ENCODE measurements around the gene CABP7.

Gene CABP7

DNA sequence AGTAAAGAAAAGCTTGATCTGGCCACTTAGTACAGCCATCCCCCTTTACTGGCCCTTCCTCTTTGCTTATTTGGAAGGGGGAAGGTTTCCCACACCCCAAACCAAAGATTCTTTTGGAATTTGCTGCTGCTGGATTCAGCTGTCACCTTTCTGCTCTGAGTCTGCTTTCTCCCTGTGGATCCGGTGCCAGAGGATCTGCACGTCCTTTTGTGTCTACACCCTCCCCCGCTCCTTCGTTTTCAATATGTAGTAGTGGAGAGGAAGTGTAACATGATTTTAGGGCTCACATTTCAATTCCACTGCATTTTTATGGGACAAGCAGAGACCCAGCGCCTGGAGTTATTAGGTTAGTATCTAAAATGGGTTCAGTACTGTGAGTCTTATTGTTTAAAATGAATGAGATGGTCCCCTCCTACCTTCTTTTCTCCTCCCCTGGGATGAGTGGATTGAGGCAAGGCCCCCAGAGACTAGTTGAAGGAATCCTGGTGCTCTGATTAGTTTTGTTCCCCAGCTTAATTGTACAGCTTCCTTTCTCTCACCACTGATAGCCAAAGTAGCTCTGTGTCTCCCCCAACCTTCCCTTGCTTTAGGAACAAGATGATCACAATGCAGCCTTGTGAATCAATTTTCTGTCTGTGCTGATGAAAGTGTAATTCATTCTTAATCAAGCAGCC is 30.5 kb upstream of the CABP7 start:
- Histone ChIP-seq H3K4me3 (ENCODE audit: insufficient read length, low read depth) (no peak overlapping the region), H3K4me1 (ENCODE audit: insufficient read depth, insufficient read length) (peaks cover 28% of the 10 kb centered on the region), H3K36me3 (ENCODE audit: insufficient read depth, insufficient read length, low read length) (peaks cover 11% of the 10 kb centered on the region), H3K9ac (ENCODE audit: insufficient read length, low read depth) (no peak overlapping the region), H3K9me3 (ENCODE audit: insufficient read depth, low read length) (no peaks in the 10 kb centered on the region), H3K27me3 (ENCODE audit: insufficient read depth, insufficient read length) (no peaks in the 10 kb centered on the region)
- no peak for TF ChIP-seq ZNF274 (IDR thresholded peaks at IDR 0.05; ENCODE audit: low read depth, low read length)
- TF ChIP-seq SUZ12 (IDR thresholded peaks at IDR 0.05; ENCODE audit: extremely low read depth, insufficient read depth, insufficient read length): no peak
- TF ChIP-seq YY1 (IDR thresholded peaks at IDR 0.05; ENCODE audit: insufficient read depth, insufficient read length): no peak
- no peak for DNase-seq (ENCODE audit: low read depth, low spot score)

DNA sequence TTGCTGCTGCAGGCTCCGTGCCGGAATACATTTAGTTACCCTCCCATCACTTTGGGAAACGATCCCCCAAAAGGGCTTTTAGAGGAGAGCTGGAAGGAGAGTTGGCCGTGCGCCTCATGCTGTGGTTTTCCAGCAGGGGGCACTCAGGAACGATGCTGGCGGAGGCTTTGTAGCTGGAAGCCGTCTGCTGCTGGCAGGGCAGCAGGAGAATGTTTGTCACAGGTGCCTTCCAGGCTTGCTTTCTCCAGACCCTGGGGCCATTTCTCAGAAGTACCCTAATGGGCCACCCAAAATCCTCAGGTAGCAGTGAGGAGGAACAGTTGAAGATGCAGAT is 30.0 kb upstream of the CABP7 start:
- Histone ChIP-seq H3K4me3 (ENCODE audit: insufficient read length, low read depth) (no peak overlapping the region), H3K27me3 (ENCODE audit: insufficient read depth, insufficient read length) (no peaks in the 10 kb centered on the region), H3K9me3 (ENCODE audit: insufficient read depth, low read length) (no peaks in the 10 kb centered on the region), H3K4me1 (ENCODE audit: insufficient read depth, insufficient read length) (peaks cover 28% of the 10 kb centered on the region), H3K36me3 (ENCODE audit: insufficient read depth, insufficient read length, low read length) (peaks cover 12% of the 10 kb centered on the region), H3K9ac (ENCODE audit: insufficient read length, low read depth) (no peak overlapping the region)
- TF ChIP-seq SUZ12 (IDR thresholded peaks at IDR 0.05; ENCODE audit: extremely low read depth, insufficient read depth, insufficient read length): no peak
- peak; percentile 38 for DNase-seq (ENCODE audit: low read depth, low spot score)

DNA sequence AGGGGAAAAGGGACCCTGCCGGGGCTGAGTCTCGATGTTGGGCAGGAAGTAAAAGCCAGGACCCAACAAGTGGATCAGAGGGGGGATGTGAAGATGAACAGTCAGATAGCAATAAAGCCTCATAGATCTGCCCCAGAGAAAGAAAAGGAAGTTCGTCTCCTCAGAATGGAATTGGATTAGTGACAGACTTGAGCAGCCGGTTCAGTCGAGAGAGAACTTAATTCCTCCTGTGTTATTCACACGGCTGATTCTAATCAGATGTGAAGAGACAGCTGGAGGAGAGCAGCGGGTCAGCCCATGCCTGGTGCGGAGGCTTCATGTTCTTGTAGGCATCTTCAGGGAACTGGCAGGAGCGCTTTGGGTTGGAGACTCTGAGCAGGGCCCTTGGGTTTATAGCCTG is 29.3 kb upstream of the CABP7 start:
- Histone ChIP-seq H3K27me3 (ENCODE audit: insufficient read depth, insufficient read length) (no peaks in the 10 kb centered on the region), H3K4me3 (ENCODE audit: insufficient read length, low read depth) (no peak overlapping the region), H3K9ac (ENCODE audit: insufficient read length, low read depth) (no peak overlapping the region), H3K4me1 (ENCODE audit: insufficient read depth, insufficient read length) (peaks cover 28% of the 10 kb centered on the region), H3K9me3 (ENCODE audit: insufficient read depth, low read length) (no peaks in the 10 kb centered on the region), H3K36me3 (ENCODE audit: insufficient read depth, insufficient read length, low read length) (peaks cover 18% of the 10 kb centered on the region)
- no peak for DNase-seq (ENCODE audit: low read depth, low spot score)
- TF ChIP-seq YY1 (IDR thresholded peaks at IDR 0.05; ENCODE audit: insufficient read depth, insufficient read length) (no peak), SUZ12 (IDR thresholded peaks at IDR 0.05; ENCODE audit: extremely low read depth, insufficient read depth, insufficient read length) (no peak), ZNF274 (IDR thresholded peaks at IDR 0.05; ENCODE audit: low read depth, low read length) (no peak)

DNA sequence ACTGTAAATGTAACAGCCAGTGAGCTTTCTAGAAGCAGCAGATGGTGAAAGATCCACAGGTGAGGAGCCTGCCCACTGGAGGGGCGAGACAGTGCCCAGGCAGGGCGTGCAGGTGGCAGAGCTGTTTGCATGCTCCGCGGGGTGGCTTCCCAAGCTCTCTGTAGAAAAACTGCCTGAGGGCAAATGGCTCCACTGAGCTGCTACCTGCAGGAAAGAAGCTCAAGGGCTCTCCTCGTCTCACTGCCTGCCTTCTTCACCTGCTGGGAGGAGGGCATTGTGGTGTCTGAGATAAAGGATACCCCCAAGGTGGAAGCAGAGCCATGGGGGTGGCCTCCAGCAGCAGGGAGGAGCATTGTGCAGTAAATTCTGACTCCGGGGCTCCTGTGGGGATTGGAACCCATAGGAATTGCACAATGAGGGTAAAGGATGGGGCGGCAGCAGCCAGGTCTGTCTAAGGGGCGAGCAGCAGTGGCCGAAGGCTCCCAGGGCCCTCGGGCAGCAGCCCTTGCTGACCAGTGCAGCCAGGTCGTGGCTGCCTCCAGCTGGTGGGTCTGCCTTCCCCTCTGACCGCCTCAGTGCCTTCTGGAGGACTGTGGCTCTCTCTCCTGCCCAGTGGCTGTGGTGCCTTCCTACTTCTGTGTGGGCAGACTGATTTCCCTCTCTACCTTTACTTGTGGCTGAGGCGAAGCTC is 28.0 kb upstream of the CABP7 start:
- no peak overlapping the region for H3K4me3 ChIP-seq (ENCODE audit: insufficient read length, low read depth)
- H3K4me1 ChIP-seq (ENCODE audit: insufficient read depth, insufficient read length): peaks cover 28% of the 10 kb centered on the region
- no peaks in the 10 kb centered on the region for H3K9me3 ChIP-seq (ENCODE audit: insufficient read depth, low read length)
- peak overlapping the region; percentile 39 for H3K9ac ChIP-seq (ENCODE audit: insufficient read length, low read depth)
- no peaks in the 10 kb centered on the region for H3K27me3 ChIP-seq (ENCODE audit: insufficient read depth, insufficient read length)
- TF ChIP-seq ZNF274 (IDR thresholded peaks at IDR 0.05; ENCODE audit: low read depth, low read length) (no peak), YY1 (IDR thresholded peaks at IDR 0.05; ENCODE audit: insufficient read depth, insufficient read length) (no peak), SUZ12 (IDR thresholded peaks at IDR 0.05; ENCODE audit: extremely low read depth, insufficient read depth, insufficient read length) (no peak)
- no peak for DNase-seq (ENCODE audit: low read depth, low spot score)
- peaks cover 19% of the 10 kb centered on the region for H3K36me3 ChIP-seq (ENCODE audit: insufficient read depth, insufficient read length, low read length)

DNA sequence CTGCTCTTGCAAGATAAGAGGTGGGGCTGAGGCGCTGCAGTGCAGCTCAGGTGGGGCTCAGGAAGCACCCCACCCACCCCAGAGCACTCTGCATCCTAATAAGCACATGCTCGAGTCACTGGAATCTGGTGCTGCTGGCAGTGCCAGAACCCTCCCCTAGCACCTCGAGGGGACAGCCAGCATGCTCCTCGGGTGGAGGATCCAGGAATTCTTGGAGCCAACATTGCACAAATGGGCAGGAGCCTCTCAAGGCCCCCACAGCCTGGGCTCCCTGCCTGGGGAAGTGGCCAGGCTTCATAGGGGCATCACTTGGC is 27.5 kb upstream of the CABP7 start:
- Histone ChIP-seq H3K9ac (ENCODE audit: insufficient read length, low read depth) (peak overlapping the region; percentile 39), H3K9me3 (ENCODE audit: insufficient read depth, low read length) (no peaks in the 10 kb centered on the region), H3K4me3 (ENCODE audit: insufficient read length, low read depth) (no peak overlapping the region), H3K27me3 (ENCODE audit: insufficient read depth, insufficient read length) (no peaks in the 10 kb centered on the region), H3K36me3 (ENCODE audit: insufficient read depth, insufficient read length, low read length) (peaks cover 17% of the 10 kb centered on the region), H3K4me1 (ENCODE audit: insufficient read depth, insufficient read length) (peaks cover 28% of the 10 kb centered on the region)
- no peak for DNase-seq (ENCODE audit: low read depth, low spot score)
- TF ChIP-seq SUZ12 (IDR thresholded peaks at IDR 0.05; ENCODE audit: extremely low read depth, insufficient read depth, insufficient read length): no peak
- TF ChIP-seq ZNF274 (IDR thresholded peaks at IDR 0.05; ENCODE audit: low read depth, low read length): no peak
- TF ChIP-seq YY1 (IDR thresholded peaks at IDR 0.05; ENCODE audit: insufficient read depth, insufficient read length): no peak

DNA sequence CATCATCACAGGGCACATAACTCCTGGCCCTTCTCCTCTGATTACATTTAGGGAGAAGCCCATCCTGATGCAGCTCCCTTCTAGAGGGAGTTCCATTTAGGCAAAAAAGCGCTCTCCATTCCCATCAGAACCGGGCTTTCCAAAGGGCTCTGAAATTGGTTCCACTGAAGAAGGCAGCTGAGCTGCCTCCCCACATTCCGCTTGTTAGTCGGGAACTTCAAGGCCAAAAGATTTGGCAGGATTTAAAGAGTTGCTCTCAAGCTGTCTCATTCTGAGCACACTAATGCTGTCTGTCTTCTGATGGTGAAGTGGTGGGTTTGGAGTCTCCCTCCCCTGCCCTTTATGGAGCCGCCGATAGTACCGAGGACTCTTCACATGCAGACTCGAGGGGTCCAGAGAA is 26.6 kb upstream of the CABP7 start:
- peaks cover 20% of the 10 kb centered on the region for H3K36me3 ChIP-seq (ENCODE audit: insufficient read depth, insufficient read length, low read length)
- TF ChIP-seq ZNF274 (IDR thresholded peaks at IDR 0.05; ENCODE audit: low read depth, low read length): no peak
- TF ChIP-seq SUZ12 (IDR thresholded peaks at IDR 0.05; ENCODE audit: extremely low read depth, insufficient read depth, insufficient read length): no peak
- no peak for TF ChIP-seq YY1 (IDR thresholded peaks at IDR 0.05; ENCODE audit: insufficient read depth, insufficient read length)
- DNase-seq (ENCODE audit: low read depth, low spot score): no peak

DNA sequence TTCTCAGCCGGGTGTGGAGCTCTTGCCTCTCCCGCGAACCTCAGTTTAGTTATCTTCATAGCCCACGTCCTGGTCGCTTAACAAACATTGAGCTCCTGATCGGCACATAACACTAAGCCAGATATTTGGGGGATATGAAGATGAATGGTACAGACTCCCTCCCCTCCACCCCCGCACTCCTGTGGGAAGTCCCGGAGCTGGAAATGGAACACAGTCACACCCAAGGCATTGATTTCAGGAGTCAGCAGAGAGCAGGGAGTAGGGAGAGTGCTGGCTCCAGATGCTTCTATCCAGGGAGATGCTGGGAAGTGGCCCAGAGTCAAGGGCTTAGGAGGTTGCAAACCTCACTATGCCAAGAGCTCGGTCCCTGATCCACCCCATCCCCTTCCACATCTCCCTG is 26.1 kb upstream of the CABP7 start:
- H3K36me3 ChIP-seq (ENCODE audit: insufficient read depth, insufficient read length, low read length): peaks cover 20% of the 10 kb centered on the region
- TF ChIP-seq SUZ12 (IDR thresholded peaks at IDR 0.05; ENCODE audit: extremely low read depth, insufficient read depth, insufficient read length) (no peak), ZNF274 (IDR thresholded peaks at IDR 0.05; ENCODE audit: low read depth, low read length) (no peak), YY1 (IDR thresholded peaks at IDR 0.05; ENCODE audit: insufficient read depth, insufficient read length) (no peak)

More for the DNA sequence above, 26.6 kb upstream of the CABP7 start:
- peaks cover 28% of the 10 kb centered on the region for H3K4me1 ChIP-seq (ENCODE audit: insufficient read depth, insufficient read length)
- no peak overlapping the region for H3K9ac ChIP-seq (ENCODE audit: insufficient read length, low read depth)
- H3K27me3 ChIP-seq (ENCODE audit: insufficient read depth, insufficient read length): no peaks in the 10 kb centered on the region
- no peaks in the 10 kb centered on the region for H3K9me3 ChIP-seq (ENCODE audit: insufficient read depth, low read length)
- no peak overlapping the region for H3K4me3 ChIP-seq (ENCODE audit: insufficient read length, low read depth)

More for the DNA sequence above, 26.1 kb upstream of the CABP7 start:
- Histone ChIP-seq H3K4me1 (ENCODE audit: insufficient read depth, insufficient read length) (peaks cover 28% of the 10 kb centered on the region), H3K4me3 (ENCODE audit: insufficient read length, low read depth) (no peak overlapping the region), H3K27me3 (ENCODE audit: insufficient read depth, insufficient read length) (no peaks in the 10 kb centered on the region), H3K9me3 (ENCODE audit: insufficient read depth, low read length) (no peaks in the 10 kb centered on the region), H3K9ac (ENCODE audit: insufficient read length, low read depth) (no peak overlapping the region)
- no peak for DNase-seq (ENCODE audit: low read depth, low spot score)

Measured in NT2/D1 (cell line).